ENCODE data around the gene GIGYF1.
"Not testable (repeated sequence)": the region's sequence is repeated elsewhere in the genome, so short reads cannot be mapped to it uniquely, and the experiment has no call there.

The GIGYF1 gene, protein sequence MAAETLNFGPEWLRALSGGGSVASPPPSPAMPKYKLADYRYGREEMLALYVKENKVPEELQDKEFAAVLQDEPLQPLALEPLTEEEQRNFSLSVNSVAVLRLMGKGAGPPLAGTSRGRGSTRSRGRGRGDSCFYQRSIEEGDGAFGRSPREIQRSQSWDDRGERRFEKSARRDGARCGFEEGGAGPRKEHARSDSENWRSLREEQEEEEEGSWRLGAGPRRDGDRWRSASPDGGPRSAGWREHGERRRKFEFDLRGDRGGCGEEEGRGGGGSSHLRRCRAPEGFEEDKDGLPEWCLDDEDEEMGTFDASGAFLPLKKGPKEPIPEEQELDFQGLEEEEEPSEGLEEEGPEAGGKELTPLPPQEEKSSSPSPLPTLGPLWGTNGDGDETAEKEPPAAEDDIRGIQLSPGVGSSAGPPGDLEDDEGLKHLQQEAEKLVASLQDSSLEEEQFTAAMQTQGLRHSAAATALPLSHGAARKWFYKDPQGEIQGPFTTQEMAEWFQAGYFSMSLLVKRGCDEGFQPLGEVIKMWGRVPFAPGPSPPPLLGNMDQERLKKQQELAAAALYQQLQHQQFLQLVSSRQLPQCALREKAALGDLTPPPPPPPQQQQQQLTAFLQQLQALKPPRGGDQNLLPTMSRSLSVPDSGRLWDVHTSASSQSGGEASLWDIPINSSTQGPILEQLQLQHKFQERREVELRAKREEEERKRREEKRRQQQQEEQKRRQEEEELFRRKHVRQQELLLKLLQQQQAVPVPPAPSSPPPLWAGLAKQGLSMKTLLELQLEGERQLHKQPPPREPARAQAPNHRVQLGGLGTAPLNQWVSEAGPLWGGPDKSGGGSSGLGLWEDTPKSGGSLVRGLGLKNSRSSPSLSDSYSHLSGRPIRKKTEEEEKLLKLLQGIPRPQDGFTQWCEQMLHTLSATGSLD (N-terminal part only)

DNA sequence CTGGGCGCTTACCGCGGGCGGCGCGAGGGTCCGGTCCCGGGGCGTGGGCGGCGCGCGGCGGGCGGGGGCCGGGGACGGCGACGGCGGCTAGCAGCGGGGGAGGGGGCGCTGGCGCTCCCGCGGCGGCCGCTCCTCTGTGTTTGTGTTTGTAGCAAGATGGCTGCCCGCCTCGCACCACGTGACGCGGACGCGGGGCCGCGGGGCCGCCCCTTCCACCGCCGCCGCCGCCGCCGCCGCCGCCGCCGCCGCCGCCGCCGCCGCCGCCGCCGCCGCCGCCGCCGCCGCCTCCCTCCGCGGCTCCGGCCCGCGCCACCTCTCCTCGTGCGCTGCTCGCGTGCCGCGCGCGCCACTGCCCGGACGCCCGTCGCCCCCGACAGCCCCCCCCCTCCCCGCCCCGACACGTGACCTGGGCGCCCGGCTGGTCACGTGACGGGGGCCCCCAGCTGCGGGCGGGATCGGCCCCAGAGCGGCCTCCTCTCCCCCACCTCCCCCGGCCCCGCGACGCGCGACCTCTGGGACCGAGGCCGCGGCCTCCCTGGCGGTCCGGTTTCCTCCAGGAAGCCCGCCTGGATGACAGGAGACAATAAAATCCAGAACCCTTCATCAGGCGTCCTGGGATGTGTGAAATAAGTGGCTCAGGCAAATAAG is at the start of gene GIGYF1:
GIGYF1 (minus strand) TSS at position 153 of the 648 bp plus-strand sequence. CDS start 6,012 bp downstream, outside the sequence.
- no peaks in the 10 kb centered on the region for H3K27me3 ChIP-seq (ENCODE audit: control insufficient read depth, insufficient read depth, low read length)
- peak within 1 kb of the TSS; percentile 70 for H3K4me3 ChIP-seq (ENCODE audit: low read length)
- H3K4me1 ChIP-seq (ENCODE audit: control insufficient read depth, insufficient read depth, low read length), result peaks cover 18% of the 10 kb centered on the region
- H3K9ac ChIP-seq (ENCODE audit: low read length), result peak within 1 kb of the TSS; percentile 49
- H3K27ac ChIP-seq (ENCODE audit: low read depth, low read length), result peak within 1 kb of the TSS; percentile 79
- H3K36me3 ChIP-seq (ENCODE audit: control insufficient read depth, insufficient read depth, low read length), result no peaks in the 10 kb centered on the region

DNA sequence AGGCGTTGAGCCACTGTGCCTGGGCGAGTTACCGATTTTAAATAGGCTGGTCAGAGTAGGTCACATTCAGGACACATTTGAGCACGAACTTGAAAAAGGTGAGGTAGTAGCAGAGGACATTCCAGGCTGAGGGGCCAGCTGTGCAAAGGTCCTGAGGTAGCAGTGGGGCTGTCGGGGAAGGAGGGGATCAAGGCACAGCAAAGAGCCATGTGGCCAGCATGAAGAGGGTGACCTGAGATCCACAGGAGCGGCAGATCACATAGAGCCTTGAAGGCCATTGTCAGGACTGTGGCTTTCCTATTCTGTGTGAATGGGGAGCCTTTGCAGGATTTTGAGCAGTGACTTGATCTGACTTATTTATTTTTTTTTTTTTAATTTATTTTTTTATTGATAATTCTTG is 45.9 kb upstream of the GIGYF1 start:
- H3K27me3 ChIP-seq (ENCODE audit: control insufficient read depth, insufficient read depth, low read length), result no peaks in the 10 kb centered on the region
- H3K4me3 ChIP-seq (ENCODE audit: low read length), result no peak overlapping the region
- H3K27ac ChIP-seq (ENCODE audit: low read depth, low read length), result no peak overlapping the region
- H3K9ac ChIP-seq (ENCODE audit: low read length), result no peak overlapping the region
- no peaks in the 10 kb centered on the region for H3K4me1 ChIP-seq (ENCODE audit: control insufficient read depth, insufficient read depth, low read length)
- H3K36me3 ChIP-seq (ENCODE audit: control insufficient read depth, insufficient read depth, low read length), result no peaks in the 10 kb centered on the region

DNA sequence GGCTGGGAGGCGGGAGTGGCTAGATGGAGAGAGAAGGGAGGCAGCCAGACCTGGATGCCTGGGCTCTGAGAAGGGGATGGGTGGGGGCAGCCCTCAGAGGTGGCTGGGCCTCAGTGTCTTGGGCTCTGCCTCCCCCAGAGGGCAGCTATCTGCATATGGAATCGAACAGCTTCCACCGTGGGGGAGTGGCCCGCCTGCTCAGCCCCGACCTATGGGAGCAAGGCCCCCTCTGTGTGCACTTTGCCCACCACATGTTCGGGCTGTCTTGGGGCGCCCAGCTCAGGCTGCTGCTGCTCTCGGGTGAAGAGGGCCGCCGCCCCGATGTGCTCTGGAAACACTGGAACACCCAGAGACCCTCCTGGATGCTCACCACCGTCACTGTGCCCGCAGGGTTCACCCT is 42.6 kb upstream of the GIGYF1 start:
- H3K27ac ChIP-seq (ENCODE audit: low read depth, low read length), result no peak overlapping the region
- H3K9ac ChIP-seq (ENCODE audit: low read length), result no peak overlapping the region
- H3K36me3 ChIP-seq (ENCODE audit: control insufficient read depth, insufficient read depth, low read length), result no peaks in the 10 kb centered on the region
- no peak overlapping the region for H3K4me3 ChIP-seq (ENCODE audit: low read length)
- H3K4me1 ChIP-seq (ENCODE audit: control insufficient read depth, insufficient read depth, low read length), result no peaks in the 10 kb centered on the region
- H3K27me3 ChIP-seq (ENCODE audit: control insufficient read depth, insufficient read depth, low read length), result no peaks in the 10 kb centered on the region

DNA sequence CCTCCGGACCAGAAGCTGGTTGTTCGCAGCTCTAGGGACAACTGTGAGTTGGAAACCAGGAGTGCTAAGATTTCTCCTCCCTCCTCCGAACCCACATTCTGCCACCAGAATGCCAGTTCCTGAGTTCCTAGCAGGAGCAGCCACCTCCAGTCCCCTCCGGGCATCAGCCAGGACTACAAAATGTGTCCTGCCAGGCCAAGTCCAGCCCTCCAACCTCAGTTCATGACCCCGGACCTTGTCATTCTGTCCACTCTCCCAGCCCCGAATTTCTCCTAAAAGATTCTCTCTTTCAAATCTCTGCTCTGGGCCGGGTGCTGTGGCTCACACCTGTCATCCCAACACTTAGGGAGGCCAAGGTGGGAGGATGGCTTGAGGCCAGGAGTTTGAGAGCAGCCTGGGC is 41.7 kb upstream of the GIGYF1 start:
- Histone ChIP-seq H3K27ac (ENCODE audit: low read depth, low read length) (no peak overlapping the region), H3K9ac (ENCODE audit: low read length) (no peak overlapping the region), H3K4me3 (ENCODE audit: low read length) (no peak overlapping the region), H3K36me3 (ENCODE audit: control insufficient read depth, insufficient read depth, low read length) (no peaks in the 10 kb centered on the region), H3K27me3 (ENCODE audit: control insufficient read depth, insufficient read depth, low read length) (no peaks in the 10 kb centered on the region), H3K4me1 (ENCODE audit: control insufficient read depth, insufficient read depth, low read length) (no peaks in the 10 kb centered on the region)

DNA sequence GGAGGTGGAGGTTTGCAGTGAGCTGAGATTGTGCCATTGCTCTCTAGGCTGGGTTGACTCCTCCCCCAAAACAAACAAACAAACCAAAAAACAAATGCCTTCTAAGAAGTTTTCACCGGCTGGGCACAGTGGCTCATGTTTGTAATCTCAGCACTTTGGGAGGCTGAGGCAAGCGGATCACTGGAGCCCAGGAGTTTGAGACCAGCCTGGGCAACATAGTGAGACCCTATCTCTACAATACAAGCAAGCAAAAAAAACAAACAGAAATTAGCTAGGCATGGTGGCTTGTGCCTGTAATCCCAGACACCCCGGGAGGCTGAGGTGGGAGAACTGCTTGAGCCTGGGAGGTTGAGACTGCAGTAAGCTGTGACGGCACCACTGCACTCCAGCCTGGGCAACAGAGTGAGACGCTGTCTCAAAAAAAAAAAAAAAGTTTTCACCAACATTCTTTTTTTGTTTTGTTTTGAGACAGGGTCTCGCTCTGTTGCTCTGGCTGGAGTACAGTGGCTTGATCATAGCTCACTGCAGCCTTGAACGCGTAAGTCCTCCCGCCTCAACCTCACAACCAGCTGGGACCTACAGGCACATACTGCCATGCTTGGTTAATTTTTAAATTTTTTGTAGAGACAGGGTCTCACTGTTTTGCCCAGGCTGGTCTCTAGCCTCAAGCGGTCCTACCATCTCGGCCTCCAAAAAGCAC is 38.0 kb upstream of the GIGYF1 start:
- Histone ChIP-seq H3K27me3 (ENCODE audit: control insufficient read depth, insufficient read depth, low read length) (peaks cover 4% of the 10 kb centered on the region), H3K9ac (ENCODE audit: low read length) (no peak overlapping the region), H3K36me3 (ENCODE audit: control insufficient read depth, insufficient read depth, low read length) (no peaks in the 10 kb centered on the region), H3K4me1 (ENCODE audit: control insufficient read depth, insufficient read depth, low read length) (no peaks in the 10 kb centered on the region), H3K4me3 (ENCODE audit: low read length) (no peak overlapping the region), H3K27ac (ENCODE audit: low read depth, low read length) (no peak overlapping the region)

DNA sequence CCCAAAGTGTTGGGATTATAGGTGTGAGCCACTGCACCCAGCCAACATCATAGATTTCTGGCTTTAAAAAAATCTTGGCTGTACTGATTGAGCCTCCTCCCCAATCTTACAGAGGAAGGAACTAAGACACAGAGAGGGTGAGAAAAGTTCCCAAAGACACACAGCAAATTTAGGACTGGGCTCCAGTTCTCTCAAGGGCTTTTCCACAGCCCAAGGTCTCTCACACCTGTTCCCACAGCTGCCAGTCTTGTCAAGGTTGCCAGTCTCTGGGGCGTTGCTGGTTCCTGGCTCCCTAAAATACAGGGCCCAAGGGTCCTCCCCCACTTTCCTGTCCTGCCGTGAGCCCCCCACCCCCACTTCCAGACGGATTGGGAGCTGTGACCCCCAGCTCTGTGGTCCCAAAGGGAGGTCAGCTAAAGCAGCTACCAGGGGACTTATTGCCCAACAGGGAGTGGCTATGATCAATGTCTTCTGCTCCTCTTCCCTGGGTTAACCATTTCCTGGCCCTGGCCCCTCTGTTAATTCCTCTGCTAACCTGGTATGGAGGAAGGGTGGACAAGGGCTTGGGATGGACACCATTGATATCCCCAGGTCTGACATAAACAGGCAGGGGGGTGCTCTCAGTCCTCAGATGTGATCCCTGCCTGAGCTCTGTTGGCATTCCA is 36.2 kb upstream of the GIGYF1 start:
- Histone ChIP-seq H3K27me3 (ENCODE audit: control insufficient read depth, insufficient read depth, low read length) (peaks cover 4% of the 10 kb centered on the region), H3K27ac (ENCODE audit: low read depth, low read length) (no peak overlapping the region)

DNA sequence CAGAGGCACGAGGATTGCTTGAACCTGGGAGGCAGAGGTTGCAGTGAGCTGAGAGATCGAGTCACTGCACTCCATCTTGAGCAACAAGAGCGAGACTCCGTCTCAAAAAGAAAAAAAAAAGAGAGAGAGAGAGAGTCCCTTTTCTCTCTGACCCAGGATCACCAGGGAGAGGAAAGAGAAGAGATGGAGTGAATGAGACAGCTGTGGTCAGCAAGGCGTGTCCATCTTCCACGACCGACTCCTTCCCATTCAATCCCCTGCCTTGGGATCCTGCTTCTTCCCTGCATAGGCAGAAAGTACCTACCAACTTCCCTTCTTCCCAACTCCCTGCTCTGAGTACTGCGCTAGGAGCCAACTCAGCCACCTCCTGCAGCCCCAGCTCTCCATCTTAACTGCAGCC is 34.1 kb upstream of the GIGYF1 start:
- H3K27ac ChIP-seq (ENCODE audit: low read depth, low read length), result no peak overlapping the region
- no peak overlapping the region for H3K4me3 ChIP-seq (ENCODE audit: low read length)

More for the DNA sequence above, 36.2 kb upstream of the GIGYF1 start:
- no peak overlapping the region for H3K4me3 ChIP-seq (ENCODE audit: low read length)
- H3K36me3 ChIP-seq (ENCODE audit: control insufficient read depth, insufficient read depth, low read length), result no peaks in the 10 kb centered on the region
- H3K9ac ChIP-seq (ENCODE audit: low read length), result no peak overlapping the region
- no peaks in the 10 kb centered on the region for H3K4me1 ChIP-seq (ENCODE audit: control insufficient read depth, insufficient read depth, low read length)

DNA sequence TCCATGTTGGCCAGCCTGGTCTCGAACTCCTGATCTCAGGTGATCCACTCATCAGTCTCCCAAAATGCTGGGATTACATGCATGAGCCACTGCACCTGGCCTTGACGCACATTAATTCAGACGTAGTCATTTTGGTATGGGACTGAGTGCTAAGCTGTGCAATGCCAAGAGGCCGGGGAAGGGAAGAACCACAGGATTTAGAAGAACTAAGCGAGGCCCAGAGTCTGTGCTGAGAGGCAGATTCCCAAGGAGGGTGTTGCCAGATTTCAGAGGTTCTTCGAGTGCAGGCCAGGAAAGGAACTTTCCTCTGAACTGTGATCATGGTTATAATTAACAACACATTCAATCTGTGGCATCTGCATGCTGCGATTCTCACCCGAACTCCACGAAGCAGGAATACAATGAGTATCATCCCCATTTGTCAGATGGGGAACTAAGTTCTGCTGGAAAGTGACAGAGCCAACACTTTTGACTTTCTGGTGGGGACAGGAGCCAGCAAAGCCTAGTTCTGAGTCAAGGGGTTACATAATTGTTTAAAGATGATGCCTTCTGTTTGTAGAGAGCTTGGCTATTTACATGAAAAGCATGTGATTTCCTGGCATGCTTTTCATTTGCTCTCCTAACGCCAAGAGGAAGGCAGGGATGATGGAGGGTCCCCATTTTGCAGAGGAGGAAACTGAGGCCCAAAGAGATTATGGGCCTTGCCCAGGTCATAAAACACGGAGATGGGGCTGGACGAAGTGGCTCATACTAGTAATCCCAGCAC is 33.1 kb upstream of the GIGYF1 start:
- no peaks in the 10 kb centered on the region for H3K36me3 ChIP-seq (ENCODE audit: control insufficient read depth, insufficient read depth, low read length)
- no peak overlapping the region for H3K9ac ChIP-seq (ENCODE audit: low read length)
- peaks cover 4% of the 10 kb centered on the region for H3K27me3 ChIP-seq (ENCODE audit: control insufficient read depth, insufficient read depth, low read length)
- H3K4me3 ChIP-seq (ENCODE audit: low read length), result no peak overlapping the region
- H3K4me1 ChIP-seq (ENCODE audit: control insufficient read depth, insufficient read depth, low read length), result no peaks in the 10 kb centered on the region
- peak overlapping the region; percentile 32 for H3K27ac ChIP-seq (ENCODE audit: low read depth, low read length)

More for the DNA sequence above, 34.1 kb upstream of the GIGYF1 start:
- H3K27me3 ChIP-seq (ENCODE audit: control insufficient read depth, insufficient read depth, low read length), result peaks cover 4% of the 10 kb centered on the region
- H3K9ac ChIP-seq (ENCODE audit: low read length), result no peak overlapping the region
- no peaks in the 10 kb centered on the region for H3K4me1 ChIP-seq (ENCODE audit: control insufficient read depth, insufficient read depth, low read length)
- H3K36me3 ChIP-seq (ENCODE audit: control insufficient read depth, insufficient read depth, low read length), result no peaks in the 10 kb centered on the region

DNA sequence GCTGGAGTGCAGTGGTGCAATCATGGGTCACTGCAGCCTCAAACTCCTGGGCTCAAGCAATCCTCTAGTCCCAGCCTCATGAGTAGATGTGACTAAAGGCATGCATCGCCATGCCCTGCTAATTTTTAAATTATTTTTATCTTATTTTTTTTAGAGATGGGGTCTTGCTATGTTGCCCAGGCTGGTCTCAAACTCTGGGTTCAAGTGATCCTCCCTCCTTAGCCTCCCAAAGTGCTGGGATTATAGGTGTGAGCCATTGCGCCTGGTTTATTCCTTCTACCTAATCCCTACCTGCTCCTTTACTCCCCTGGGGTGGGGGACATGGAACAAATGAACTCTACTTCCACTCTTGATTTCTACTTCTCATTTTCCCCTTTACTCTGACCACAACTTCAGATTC is 30.3 kb upstream of the GIGYF1 start:
- not testable (repeated sequence) for H3K4me1 ChIP-seq (ENCODE audit: control insufficient read depth, insufficient read depth, low read length); H3K4me3 ChIP-seq (ENCODE audit: low read length); H3K9ac ChIP-seq (ENCODE audit: low read length); H3K36me3 ChIP-seq (ENCODE audit: control insufficient read depth, insufficient read depth, low read length); H3K27ac ChIP-seq (ENCODE audit: low read depth, low read length)
- H3K27me3 ChIP-seq (ENCODE audit: control insufficient read depth, insufficient read depth, low read length), result peaks cover 14% of the 10 kb centered on the region

DNA sequence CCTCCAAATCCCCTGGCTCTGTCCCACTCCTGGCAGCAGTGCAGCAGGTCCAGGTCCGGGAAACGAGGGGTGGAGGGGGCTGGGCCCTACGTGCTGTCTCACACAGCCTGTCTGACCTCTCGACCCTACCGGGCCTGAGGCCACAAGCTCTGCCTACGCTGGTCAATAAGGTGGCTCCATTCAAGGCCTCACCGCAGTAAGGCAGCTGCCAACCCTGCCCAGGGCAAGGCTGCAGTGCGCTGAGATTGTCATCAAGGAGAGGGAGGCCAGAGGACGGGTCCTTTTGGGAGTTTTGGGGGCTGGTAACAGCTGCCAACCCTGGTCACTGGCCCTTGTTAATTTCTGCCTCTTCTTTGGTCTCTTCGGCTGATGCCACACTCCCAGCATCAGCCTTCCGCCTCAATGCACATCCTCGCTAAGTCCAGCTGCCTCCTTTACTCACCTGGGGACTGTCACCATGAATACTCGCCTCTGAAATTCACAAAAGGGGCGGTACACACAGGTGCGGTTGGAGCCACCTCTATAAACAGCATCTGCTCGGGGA is 29.8 kb upstream of the GIGYF1 start:
- H3K4me3 ChIP-seq (ENCODE audit: low read length), result no peak overlapping the region
- no peaks in the 10 kb centered on the region for H3K36me3 ChIP-seq (ENCODE audit: control insufficient read depth, insufficient read depth, low read length)
- peaks cover 14% of the 10 kb centered on the region for H3K27me3 ChIP-seq (ENCODE audit: control insufficient read depth, insufficient read depth, low read length)
- no peak overlapping the region for H3K9ac ChIP-seq (ENCODE audit: low read length)
- H3K4me1 ChIP-seq (ENCODE audit: control insufficient read depth, insufficient read depth, low read length), result no peaks in the 10 kb centered on the region
- H3K27ac ChIP-seq (ENCODE audit: low read depth, low read length), result no peak overlapping the region
